ENCODE measurements around the gene PRELID3B. TPM values are rescaled to one million over a fixed set of nuclear protein-coding genes. Genes with fewer than 3 reads are reported as not detected.
A peak's percentile ranks its signal among the peaks of the same experiment; 100 is the strongest.

PRELID3B gene
- total and polyA plus RNA-seq, 2 of the 13 experiments (the other 11 are each of a cell fraction or from before 2014, with no cell fraction given), result 23.3 to 42.6 TPM

DNA sequence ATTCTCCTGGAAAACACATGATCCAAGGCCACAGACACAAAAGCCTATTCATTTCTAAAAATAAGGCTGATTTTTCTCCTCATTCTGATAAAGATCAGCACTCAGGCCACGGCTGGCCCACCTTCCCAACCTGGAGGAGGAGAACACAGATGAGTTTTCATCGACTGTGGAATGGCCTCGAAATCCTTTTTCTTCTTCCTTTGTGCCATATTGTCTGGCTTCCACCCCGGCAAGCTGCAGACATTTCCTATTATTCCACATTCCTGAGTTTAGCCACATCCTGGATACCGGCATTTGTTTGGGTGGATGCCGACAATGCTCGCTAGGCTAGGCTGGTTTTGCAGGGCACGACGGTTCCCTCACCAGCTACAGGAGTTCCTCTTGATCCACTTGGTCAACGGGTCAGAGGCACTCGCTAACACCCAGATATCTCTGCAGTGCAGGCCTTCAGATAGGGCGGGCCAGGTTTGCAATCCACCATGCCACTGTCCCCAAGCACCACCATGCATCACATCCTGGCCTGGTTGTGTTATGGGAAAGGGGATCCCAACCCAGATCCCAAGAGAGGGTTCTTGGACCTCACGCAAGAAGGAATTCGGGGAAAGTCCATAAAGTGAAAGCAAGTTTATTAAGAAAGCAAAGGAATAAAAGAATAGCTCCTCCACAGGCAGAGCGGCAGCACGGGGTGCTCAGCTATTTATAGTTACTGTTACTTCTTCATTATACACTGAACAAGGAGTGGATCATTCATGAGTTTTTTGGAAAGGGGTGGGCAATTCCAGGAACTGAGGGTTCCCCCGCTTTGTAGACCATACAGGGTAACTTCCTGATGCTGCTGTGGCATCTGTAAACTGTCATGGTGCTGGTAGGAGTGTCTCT, 31.4 kb downstream of the PRELID3B start (continued):
- no peak for TF ChIP-seq UBTF (CRISPR knock-in tag; IDR thresholded peaks at IDR 0.05)
- no peak for TF ChIP-seq CENPT (CRISPR knock-in tag; IDR thresholded peaks at IDR 0.05; ENCODE audit: low read depth)
- TF ChIP-seq SNAPC4 (CRISPR knock-in tag; IDR thresholded peaks at IDR 0.05), result no peak
- TF ChIP-seq NFKB2 (CRISPR knock-in tag; IDR thresholded peaks at IDR 0.05; ENCODE audit: borderline replicate concordance), result no peak
- TF ChIP-seq SP2 (CRISPR knock-in tag; IDR thresholded peaks at IDR 0.05), result no peak
- TF ChIP-seq, protein P1, sequence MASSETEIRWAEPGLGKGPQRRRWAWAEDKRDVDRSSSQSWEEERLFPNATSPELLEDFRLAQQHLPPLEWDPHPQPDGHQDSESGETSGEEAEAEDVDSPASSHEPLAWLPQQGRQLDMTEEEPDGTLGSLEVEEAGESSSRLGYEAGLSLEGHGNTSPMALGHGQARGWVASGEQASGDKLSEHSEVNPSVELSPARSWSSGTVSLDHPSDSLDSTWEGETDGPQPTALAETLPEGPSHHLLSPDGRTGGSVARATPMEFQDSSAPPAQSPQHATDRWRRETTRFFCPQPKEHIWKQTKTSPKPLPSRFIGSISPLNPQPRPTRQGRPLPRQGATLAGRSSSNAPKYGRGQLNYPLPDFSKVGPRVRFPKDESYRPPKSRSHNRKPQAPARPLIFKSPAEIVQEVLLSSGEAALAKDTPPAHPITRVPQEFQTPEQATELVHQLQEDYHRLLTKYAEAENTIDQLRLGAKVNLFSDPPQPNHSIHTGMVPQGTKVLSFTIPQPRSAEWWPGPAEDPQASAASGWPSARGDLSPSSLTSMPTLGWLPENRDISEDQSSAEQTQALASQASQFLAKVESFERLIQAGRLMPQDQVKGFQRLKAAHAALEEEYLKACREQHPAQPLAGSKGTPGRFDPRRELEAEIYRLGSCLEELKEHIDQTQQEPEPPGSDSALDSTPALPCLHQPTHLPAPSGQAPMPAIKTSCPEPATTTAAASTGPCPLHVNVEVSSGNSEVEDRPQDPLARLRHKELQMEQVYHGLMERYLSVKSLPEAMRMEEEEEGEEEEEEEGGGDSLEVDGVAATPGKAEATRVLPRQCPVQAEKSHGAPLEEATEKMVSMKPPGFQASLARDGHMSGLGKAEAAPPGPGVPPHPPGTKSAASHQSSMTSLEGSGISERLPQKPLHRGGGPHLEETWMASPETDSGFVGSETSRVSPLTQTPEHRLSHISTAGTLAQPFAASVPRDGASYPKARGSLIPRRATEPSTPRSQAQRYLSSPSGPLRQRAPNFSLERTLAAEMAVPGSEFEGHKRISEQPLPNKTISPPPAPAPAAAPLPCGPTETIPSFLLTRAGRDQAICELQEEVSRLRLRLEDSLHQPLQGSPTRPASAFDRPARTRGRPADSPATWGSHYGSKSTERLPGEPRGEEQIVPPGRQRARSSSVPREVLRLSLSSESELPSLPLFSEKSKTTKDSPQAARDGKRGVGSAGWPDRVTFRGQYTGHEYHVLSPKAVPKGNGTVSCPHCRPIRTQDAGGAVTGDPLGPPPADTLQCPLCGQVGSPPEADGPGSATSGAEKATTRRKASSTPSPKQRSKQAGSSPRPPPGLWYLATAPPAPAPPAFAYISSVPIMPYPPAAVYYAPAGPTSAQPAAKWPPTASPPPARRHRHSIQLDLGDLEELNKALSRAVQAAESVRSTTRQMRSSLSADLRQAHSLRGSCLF (CRISPR knock-in tag; IDR thresholded peaks at IDR 0.05; ENCODE audit: borderline replicate concordance), result no peak
- TF ChIP-seq ETS1 (CRISPR knock-in tag; IDR thresholded peaks at IDR 0.05), result no peak
- no peak for TF ChIP-seq DPF2 (CRISPR knock-in tag; IDR thresholded peaks at IDR 0.05; ENCODE audit: borderline replicate concordance, low read depth)
- TF ChIP-seq REXO4 (CRISPR knock-in tag; IDR thresholded peaks at IDR 0.05; ENCODE audit: borderline replicate concordance), result no peak
- TF ChIP-seq TFE3 (CRISPR knock-in tag; IDR thresholded peaks at IDR 0.05), result 0 out of 2 replicates have a peak, but pooled peaks have one; percentile 29

Measured in HepG2 (cell line).